Activated CD8-positive, alpha-beta memory T cell treated with anti-CD3 and anti-CD28 coated beads for 4 hours (primary cell): ENCODE data around the gene HERC2.

Experiments used
- DNase-seq, 2 donors: peaks; one replicate each; pipeline ENCODE4 v3.0.0-alpha.2; 2020; ENCODE audit warnings: low read depth in 2 of 2

HERC2 gene

GRCh38 chr15:28112962-28113361, 209.0 kb downstream of the HERC2 start:
- no peak for DNase-seq

GRCh38 chr15:28112101-28112760, 209.7 kb downstream of the HERC2 start:
- no peak for DNase-seq

GRCh38 chr15:28111543-28111942, 210.4 kb downstream of the HERC2 start:
- DNase-seq: no peak

- no peak for DNase-seq
These were observed 211.5 kb downstream of the HERC2 start for GRCh38 chr15:28110481-28110881.

- no peak for DNase-seq
These were observed 212.1 kb downstream of the HERC2 start for GRCh38 chr15:28109626-28110455.

GRCh38 chr15:28107904-28108275, 214.1 kb downstream of the HERC2 start:
- DNase-seq: no peak

GRCh38 chr15:28107111-28107903, 214.7 kb downstream of the HERC2 start:
- DNase-seq: no peak

- no peak for DNase-seq
These were observed 215.5 kb downstream of the HERC2 start for GRCh38 chr15:28106294-28107110.

- DNase-seq: no peak
These were observed 216.2 kb downstream of the HERC2 start for GRCh38 chr15:28105793-28106192.

- DNase-seq: no peak
These were observed 216.7 kb downstream of the HERC2 start for GRCh38 chr15:28105224-28105791.

- no peak for DNase-seq
These were observed 217.7 kb downstream of the HERC2 start for GRCh38 chr15:28104326-28104725.

- no peak for DNase-seq
These were observed 218.1 kb downstream of the HERC2 start for GRCh38 chr15:28103831-28104230.

- DNase-seq: no peak
These were observed 220.0 kb downstream of the HERC2 start for GRCh38 chr15:28101983-28102441.

GRCh38 chr15:28101201-28101600, 220.8 kb downstream of the HERC2 start:
- no peak for DNase-seq

- no peak for DNase-seq
These were observed 221.3 kb downstream of the HERC2 start for GRCh38 chr15:28100516-28101195.

- DNase-seq: no peak
These were observed 222.3 kb downstream of the HERC2 start for GRCh38 chr15:28099555-28100140.

GRCh38 chr15:28098766-28099554, 223.0 kb downstream of the HERC2 start, which contains the start of gene OCA2:
Gene OCA2 (minus strand): TSS chr15:28099315. CDS start chr15:28081874, 17,441 bp downstream.
- peak in 1 of 2 donors; percentile 44 for DNase-seq

GRCh38 chr15:28098360-28098765, 223.6 kb downstream of the HERC2 start:
- DNase-seq: no peak

GRCh38 chr15:28097656-28098359, 224.2 kb downstream of the HERC2 start:
- no peak for DNase-seq
